ENCODE measurements around the gene MAGEA11.
"Not testable (repeated sequence)": the region's sequence is repeated elsewhere in the genome, so short reads cannot be mapped to it uniquely, and the experiment has no call there.

Gene MAGEA11, protein sequence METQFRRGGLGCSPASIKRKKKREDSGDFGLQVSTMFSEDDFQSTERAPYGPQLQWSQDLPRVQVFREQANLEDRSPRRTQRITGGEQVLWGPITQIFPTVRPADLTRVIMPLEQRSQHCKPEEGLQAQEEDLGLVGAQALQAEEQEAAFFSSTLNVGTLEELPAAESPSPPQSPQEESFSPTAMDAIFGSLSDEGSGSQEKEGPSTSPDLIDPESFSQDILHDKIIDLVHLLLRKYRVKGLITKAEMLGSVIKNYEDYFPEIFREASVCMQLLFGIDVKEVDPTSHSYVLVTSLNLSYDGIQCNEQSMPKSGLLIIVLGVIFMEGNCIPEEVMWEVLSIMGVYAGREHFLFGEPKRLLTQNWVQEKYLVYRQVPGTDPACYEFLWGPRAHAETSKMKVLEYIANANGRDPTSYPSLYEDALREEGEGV

DNA sequence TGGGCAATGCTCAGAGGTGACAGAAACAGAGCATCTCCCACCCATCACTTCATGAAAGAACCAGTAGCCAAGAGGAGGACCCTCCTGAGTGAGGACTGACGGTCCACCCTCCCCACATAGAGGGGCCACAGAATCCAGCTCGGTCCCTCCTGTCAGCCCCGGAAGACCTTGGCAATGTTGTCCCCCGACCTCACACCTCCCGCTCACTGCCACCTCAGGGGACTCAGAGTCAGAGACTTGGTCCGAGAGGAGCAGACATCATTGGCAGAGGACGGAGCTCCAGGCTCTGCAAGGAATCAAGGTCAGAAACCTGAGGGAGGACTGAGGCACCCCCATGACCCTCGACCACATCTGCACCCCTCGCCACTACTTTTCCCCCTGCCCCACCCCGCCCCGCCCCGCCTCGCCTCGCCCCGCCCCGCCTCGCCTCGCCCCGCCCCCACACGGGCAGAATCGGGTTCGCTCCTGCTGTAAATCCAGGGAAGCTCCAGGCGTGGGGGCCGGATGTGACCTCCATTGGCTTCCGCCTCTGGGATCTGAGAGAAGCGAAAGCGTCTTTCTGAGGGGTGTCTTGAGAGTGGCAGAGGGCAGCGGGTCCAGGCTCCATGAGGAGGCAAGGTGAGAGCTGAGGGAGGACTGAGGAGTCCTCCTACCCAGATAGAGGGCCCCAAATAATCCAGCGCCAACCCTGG lies at the start of gene MAGEA11:
Gene MAGEA11, plus strand, starts transcription at position 516 of the 692 bp plus-strand sequence. CDS start 1,100 bp downstream, outside the sequence.
- Histone ChIP-seq H3K36me3 (replicated peaks; ENCODE audit: low read depth, low read length) (no peaks in the 10 kb centered on the region), H3K4me1 (ENCODE audit: low read length) (peaks cover 6% of the 10 kb centered on the region; the same call in 1 of the 2 replicates), H3K27me3 (ENCODE audit: low read depth, low read length) (no peaks in the 10 kb centered on the region), H3K9ac (ENCODE audit: low read length) (no peak within 1 kb of the TSS), H3K4me2 (ENCODE audit: low read length) (no peak within 1 kb of the TSS), H2AFZ (ENCODE audit: low read depth, low read length) (no peak within 1 kb of the TSS), H3K4me3 (ENCODE audit: low read length) (no peak within 1 kb of the TSS), H3K9me3 (ENCODE audit: insufficient read depth, low read length) (no peaks in the 10 kb centered on the region), H3K27ac (ENCODE audit: low read length) (no peak within 1 kb of the TSS), H3K79me2 (ENCODE audit: low read length) (no peaks in the 10 kb centered on the region), H4K20me1 (ENCODE audit: insufficient read depth, low read length) (no peaks in the 10 kb centered on the region)
- no peak for TF ChIP-seq EZH2phosphoT487 (IDR thresholded peaks at IDR 0.05; ENCODE audit: low read depth)
- TF ChIP-seq, protein P1, sequence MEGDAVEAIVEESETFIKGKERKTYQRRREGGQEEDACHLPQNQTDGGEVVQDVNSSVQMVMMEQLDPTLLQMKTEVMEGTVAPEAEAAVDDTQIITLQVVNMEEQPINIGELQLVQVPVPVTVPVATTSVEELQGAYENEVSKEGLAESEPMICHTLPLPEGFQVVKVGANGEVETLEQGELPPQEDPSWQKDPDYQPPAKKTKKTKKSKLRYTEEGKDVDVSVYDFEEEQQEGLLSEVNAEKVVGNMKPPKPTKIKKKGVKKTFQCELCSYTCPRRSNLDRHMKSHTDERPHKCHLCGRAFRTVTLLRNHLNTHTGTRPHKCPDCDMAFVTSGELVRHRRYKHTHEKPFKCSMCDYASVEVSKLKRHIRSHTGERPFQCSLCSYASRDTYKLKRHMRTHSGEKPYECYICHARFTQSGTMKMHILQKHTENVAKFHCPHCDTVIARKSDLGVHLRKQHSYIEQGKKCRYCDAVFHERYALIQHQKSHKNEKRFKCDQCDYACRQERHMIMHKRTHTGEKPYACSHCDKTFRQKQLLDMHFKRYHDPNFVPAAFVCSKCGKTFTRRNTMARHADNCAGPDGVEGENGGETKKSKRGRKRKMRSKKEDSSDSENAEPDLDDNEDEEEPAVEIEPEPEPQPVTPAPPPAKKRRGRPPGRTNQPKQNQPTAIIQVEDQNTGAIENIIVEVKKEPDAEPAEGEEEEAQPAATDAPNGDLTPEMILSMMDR (IDR thresholded peaks at IDR 0.05; ENCODE audit: low read depth, low read length) = no peak

DNA sequence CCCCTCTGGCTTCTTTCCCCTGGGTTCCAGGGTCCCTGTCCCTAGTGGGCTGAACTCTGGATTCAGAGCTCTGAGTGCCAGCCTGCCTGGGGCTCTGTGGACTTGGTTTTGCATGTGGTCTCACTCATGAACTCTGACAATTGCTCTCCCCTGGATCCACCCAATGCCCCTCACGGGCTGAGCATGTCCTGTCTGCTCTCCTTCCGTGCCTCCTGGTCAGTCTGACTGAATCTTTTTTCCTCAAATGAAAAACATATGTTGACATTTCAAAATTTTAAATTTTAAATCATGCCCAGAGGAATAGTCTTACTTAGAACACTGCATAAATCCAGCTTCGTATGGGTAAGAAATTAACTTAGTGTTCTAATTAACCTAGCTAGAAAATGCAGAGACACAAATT lies 36.8 kb upstream of the MAGEA11 start:
- not testable (repeated sequence) for H3K9ac ChIP-seq (ENCODE audit: low read length); H3K36me3 ChIP-seq (replicated peaks; ENCODE audit: low read depth, low read length); H2AFZ ChIP-seq (ENCODE audit: low read depth, low read length); H3K4me1 ChIP-seq (ENCODE audit: low read length); H3K4me3 ChIP-seq (ENCODE audit: low read length); H3K4me2 ChIP-seq (ENCODE audit: low read length); H3K27ac ChIP-seq (ENCODE audit: low read length); H3K9me3 ChIP-seq (ENCODE audit: insufficient read depth, low read length); H3K79me2 ChIP-seq (ENCODE audit: low read length); H4K20me1 ChIP-seq (ENCODE audit: insufficient read depth, low read length); H3K27me3 ChIP-seq (ENCODE audit: low read depth, low read length)

DNA sequence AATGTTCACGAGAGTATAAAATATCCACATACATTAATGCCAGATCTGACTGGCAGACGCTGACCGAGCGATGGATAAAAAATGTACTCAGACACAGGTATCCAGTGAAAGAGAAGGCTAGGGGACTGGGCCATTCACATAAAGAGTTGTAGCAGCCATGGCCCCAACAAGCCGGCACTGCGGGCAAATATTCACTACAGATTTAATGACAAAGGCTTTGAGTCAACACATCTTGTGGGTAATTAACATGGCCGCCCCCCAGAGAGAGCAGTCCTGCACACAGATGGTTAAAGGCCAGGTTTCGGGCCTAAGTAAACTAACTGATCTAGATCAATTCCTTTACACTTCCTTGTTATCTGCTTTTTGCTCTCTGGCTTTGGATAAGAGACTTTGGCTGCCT lies 36.3 kb upstream of the MAGEA11 start:
- H4K20me1 ChIP-seq (ENCODE audit: insufficient read depth, low read length); H2AFZ ChIP-seq (ENCODE audit: low read depth, low read length); H3K4me3 ChIP-seq (ENCODE audit: low read length); H3K9me3 ChIP-seq (ENCODE audit: insufficient read depth, low read length); H3K4me2 ChIP-seq (ENCODE audit: low read length); H3K79me2 ChIP-seq (ENCODE audit: low read length); H3K36me3 ChIP-seq (replicated peaks; ENCODE audit: low read depth, low read length); H3K9ac ChIP-seq (ENCODE audit: low read length); H3K27me3 ChIP-seq (ENCODE audit: low read depth, low read length); H3K27ac ChIP-seq (ENCODE audit: low read length); H3K4me1 ChIP-seq (ENCODE audit: low read length): not testable (repeated sequence)

DNA sequence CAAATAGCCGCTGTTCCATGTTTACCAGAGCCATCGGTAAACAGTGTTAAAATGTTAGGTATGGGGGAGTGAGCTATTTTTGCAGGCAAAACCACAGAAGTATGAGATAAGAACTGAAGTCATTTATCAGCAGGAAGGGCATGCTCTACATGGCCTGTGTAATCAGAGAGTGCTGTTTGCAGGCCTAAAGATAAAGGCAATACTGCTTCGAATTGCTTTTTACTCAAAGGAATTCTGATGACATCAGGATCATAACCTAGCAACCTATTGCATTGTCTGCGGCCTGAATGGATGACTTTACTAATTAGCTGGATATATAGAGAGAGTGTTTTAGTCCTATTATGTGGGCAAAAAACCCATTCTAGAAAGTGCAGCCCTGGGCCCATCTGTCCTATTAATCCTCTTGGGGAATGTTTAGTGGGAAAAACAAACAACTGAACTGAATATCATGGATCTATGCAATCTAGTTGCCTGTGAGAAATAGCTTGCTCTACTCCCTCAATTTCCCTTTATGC lies 32.6 kb upstream of the MAGEA11 start:
- not testable (repeated sequence) for H3K36me3 ChIP-seq (replicated peaks; ENCODE audit: low read depth, low read length); H3K9ac ChIP-seq (ENCODE audit: low read length); H3K4me3 ChIP-seq (ENCODE audit: low read length); H3K27ac ChIP-seq (ENCODE audit: low read length); H3K79me2 ChIP-seq (ENCODE audit: low read length); H3K27me3 ChIP-seq (ENCODE audit: low read depth, low read length); H4K20me1 ChIP-seq (ENCODE audit: insufficient read depth, low read length); H3K4me2 ChIP-seq (ENCODE audit: low read length); H3K9me3 ChIP-seq (ENCODE audit: insufficient read depth, low read length); H3K4me1 ChIP-seq (ENCODE audit: low read length); H2AFZ ChIP-seq (ENCODE audit: low read depth, low read length)

DNA sequence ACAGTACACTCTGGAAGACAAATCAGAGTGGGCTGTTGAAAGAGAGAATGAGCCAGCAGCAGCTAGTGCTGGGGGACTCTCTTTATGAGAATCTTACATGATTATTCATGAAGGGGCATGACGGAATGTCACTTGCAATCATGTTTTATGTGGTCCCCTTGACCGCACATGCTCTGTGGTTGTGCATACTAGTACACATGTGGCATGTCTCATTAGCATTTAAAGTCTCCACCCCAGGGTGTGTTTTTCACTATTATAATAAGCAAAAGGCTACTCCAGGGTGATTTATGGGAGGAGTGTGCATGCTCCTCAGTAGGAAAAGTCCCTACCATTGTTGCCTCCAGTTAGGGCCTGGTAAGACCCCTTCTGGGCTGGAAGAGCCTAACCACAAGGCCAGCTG lies 30.7 kb upstream of the MAGEA11 start:
- Histone ChIP-seq H2AFZ (ENCODE audit: low read depth, low read length) (no peak overlapping the region), H3K27me3 (ENCODE audit: low read depth, low read length) (no peaks in the 10 kb centered on the region), H3K9ac (ENCODE audit: low read length) (no peak overlapping the region), H3K36me3 (replicated peaks; ENCODE audit: low read depth, low read length) (no peaks in the 10 kb centered on the region), H3K27ac (ENCODE audit: low read length) (no peak overlapping the region), H3K4me2 (ENCODE audit: low read length) (no peak overlapping the region), H3K79me2 (ENCODE audit: low read length) (no peaks in the 10 kb centered on the region), H3K4me1 (ENCODE audit: low read length) (no peaks in the 10 kb centered on the region), H4K20me1 (ENCODE audit: insufficient read depth, low read length) (no peaks in the 10 kb centered on the region), H3K9me3 (ENCODE audit: insufficient read depth, low read length) (no peaks in the 10 kb centered on the region), H3K4me3 (ENCODE audit: low read length) (no peak overlapping the region)
- TF ChIP-seq, protein P1 (IDR thresholded peaks at IDR 0.05; ENCODE audit: low read depth, low read length) = no peak
- TF ChIP-seq EZH2phosphoT487 (IDR thresholded peaks at IDR 0.05; ENCODE audit: low read depth) = no peak
